ENCODE data around the gene ROCK2.

The ROCK2 gene

GRCh38 chr2:11310212-11310611, 34.2 kb downstream of the ROCK2 start:
- no peak for DNase-seq (ENCODE audit: low read depth)

GRCh38 chr2:11309706-11310105, 34.7 kb downstream of the ROCK2 start:
- DNase-seq (ENCODE audit: low read depth): no peak

GRCh38 chr2:11307764-11308415, 36.5 kb downstream of the ROCK2 start:
- no peak for DNase-seq (ENCODE audit: low read depth)

GRCh38 chr2:11305958-11306357, 38.5 kb downstream of the ROCK2 start:
- DNase-seq (ENCODE audit: low read depth): no peak

- no peak for DNase-seq (ENCODE audit: low read depth)
Observed at GRCh38 chr2:11305338-11305737, 39.1 kb downstream of the ROCK2 start.

GRCh38 chr2:11304476-11304875, 40.0 kb downstream of the ROCK2 start:
- DNase-seq (ENCODE audit: low read depth): no peak

- no peak for DNase-seq (ENCODE audit: low read depth)
Observed at GRCh38 chr2:11303290-11304013, 41.0 kb downstream of the ROCK2 start.

GRCh38 chr2:11299439-11299838, 45.0 kb downstream of the ROCK2 start:
- no peak for DNase-seq (ENCODE audit: low read depth)

GRCh38 chr2:11298592-11298991, 45.8 kb downstream of the ROCK2 start:
- DNase-seq (ENCODE audit: low read depth): no peak

- DNase-seq (ENCODE audit: low read depth): no peak
Observed at GRCh38 chr2:11296401-11296800, 48.0 kb downstream of the ROCK2 start.

GRCh38 chr2:11292464-11293255, 51.8 kb downstream of the ROCK2 start:
- no peak for DNase-seq (ENCODE audit: low read depth)

GRCh38 chr2:11290713-11291112, 53.7 kb downstream of the ROCK2 start:
- no peak for DNase-seq (ENCODE audit: low read depth)

- DNase-seq (ENCODE audit: low read depth): no peak
Observed at GRCh38 chr2:11290211-11290610, 54.2 kb downstream of the ROCK2 start.

- DNase-seq (ENCODE audit: low read depth): no peak
Observed at GRCh38 chr2:11288431-11288830, 56.0 kb downstream of the ROCK2 start.

GRCh38 chr2:11286749-11287148, 57.7 kb downstream of the ROCK2 start:
- DNase-seq (ENCODE audit: low read depth): no peak

- DNase-seq (ENCODE audit: low read depth): no peak
Observed at GRCh38 chr2:11286323-11286722, 58.1 kb downstream of the ROCK2 start.

- no peak for DNase-seq (ENCODE audit: low read depth)
Observed at GRCh38 chr2:11285499-11285898, 58.9 kb downstream of the ROCK2 start.

GRCh38 chr2:11281186-11281585, 63.2 kb downstream of the ROCK2 start:
- no peak for DNase-seq (ENCODE audit: low read depth)

- no peak for DNase-seq (ENCODE audit: low read depth)
Observed at GRCh38 chr2:11280713-11281112, 63.7 kb downstream of the ROCK2 start.

GRCh38 chr2:11279398-11279797, 65.0 kb downstream of the ROCK2 start:
- no peak for DNase-seq (ENCODE audit: low read depth)

GRCh38 chr2:11278219-11278618, 66.2 kb downstream of the ROCK2 start:
- no peak for DNase-seq (ENCODE audit: low read depth)

GRCh38 chr2:11275910-11276309, 68.5 kb downstream of the ROCK2 start:
- no peak for DNase-seq (ENCODE audit: low read depth)

- DNase-seq (ENCODE audit: low read depth): no peak
Observed at GRCh38 chr2:11270891-11271290, 73.5 kb downstream of the ROCK2 start.

All from activated T-cell treated with anti-CD3 and anti-CD28 coated beads for 48 hours (primary cell).